HFF-Myc (cell line): ENCODE measurements around the gene CTCFL.

Source experiments
- DNase-seq: peaks from one replicate; pipeline ENCODE4 v3.0.0-alpha.2; 2011; ENCODE audit warnings: low read depth; ENCODE audit errors: extremely low read depth
- H3K4me3 ChIP-seq: replicated peaks from 2 replicates; pipeline ENCODE4 v1.5.1; 2011; ENCODE audit warnings: low read depth, mild to moderate bottlenecking, control low read depth, low read length
- TF ChIP-seq, protein P1 (sequence below): IDR thresholded peaks from 2 replicates; pipeline ENCODE4 v1.5.1; 2012; ENCODE audit warnings: mild to moderate bottlenecking, low read depth, low read length, control low read depth; ENCODE audit errors: missing control alignments

CTCFL gene

DNA sequence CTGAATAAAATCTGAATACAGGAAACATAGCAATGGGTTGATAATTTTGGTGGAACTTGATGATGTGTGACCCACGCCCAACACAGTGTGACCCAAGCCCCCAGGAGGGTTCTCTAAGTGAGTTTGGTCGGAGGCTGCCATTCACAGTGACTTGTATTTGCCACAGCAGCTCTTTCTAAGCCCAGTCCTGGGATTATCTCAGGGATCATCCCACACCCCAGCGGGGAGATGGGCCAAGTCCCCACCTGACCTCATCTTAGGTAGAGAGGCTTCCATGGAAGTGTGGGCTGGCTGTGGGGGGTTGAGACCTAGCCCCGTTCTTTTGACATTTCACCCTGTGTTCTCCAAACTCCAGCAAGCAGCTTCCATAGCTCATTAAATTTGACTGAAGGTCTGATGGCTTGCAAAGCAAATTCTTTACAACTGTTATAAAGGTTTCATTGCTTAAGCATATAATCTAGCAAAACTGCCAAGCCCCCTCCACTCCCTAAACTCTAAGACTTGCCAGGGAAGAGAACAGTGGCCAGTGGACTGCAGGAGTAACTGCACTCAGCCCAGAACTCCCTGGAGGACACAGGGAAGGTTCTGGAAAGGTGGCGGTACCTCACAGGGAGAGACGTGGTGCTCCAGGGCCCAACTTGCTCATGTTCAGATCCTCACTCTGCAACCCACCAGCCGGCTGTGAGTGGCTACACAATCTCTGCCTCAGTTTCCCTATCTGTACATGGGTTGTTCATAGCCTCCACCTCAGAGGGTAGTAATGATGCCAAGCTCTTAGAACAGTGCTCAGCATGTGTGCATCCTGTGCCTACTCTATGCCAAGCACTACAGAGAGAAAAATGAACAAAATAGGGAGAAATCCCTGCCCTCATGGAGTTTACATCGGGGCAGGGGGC, 35.0 kb upstream of the CTCFL start:
- DNase-seq: no peak
- TF ChIP-seq, protein P1, sequence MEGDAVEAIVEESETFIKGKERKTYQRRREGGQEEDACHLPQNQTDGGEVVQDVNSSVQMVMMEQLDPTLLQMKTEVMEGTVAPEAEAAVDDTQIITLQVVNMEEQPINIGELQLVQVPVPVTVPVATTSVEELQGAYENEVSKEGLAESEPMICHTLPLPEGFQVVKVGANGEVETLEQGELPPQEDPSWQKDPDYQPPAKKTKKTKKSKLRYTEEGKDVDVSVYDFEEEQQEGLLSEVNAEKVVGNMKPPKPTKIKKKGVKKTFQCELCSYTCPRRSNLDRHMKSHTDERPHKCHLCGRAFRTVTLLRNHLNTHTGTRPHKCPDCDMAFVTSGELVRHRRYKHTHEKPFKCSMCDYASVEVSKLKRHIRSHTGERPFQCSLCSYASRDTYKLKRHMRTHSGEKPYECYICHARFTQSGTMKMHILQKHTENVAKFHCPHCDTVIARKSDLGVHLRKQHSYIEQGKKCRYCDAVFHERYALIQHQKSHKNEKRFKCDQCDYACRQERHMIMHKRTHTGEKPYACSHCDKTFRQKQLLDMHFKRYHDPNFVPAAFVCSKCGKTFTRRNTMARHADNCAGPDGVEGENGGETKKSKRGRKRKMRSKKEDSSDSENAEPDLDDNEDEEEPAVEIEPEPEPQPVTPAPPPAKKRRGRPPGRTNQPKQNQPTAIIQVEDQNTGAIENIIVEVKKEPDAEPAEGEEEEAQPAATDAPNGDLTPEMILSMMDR: no peak
- no peak overlapping the region for H3K4me3 ChIP-seq

DNA sequence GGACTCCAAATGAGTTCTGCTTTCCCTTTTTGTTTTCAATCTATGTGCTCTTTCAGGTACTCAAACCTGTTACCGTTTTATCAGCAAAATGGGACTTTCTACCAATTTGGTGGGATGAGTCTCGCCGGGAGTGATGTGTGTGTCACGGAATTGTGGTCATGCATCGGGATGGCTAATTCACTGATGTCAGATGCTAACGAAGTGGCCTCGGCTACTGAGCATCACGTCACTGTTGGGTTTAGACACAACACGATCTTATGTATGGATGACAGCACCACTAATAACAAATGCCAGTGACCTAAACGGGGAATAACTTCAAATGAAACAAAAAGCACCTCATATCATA, 34.3 kb upstream of the CTCFL start:
- TF ChIP-seq, protein P1: no peak
- DNase-seq: no peak
- H3K4me3 ChIP-seq: no peak overlapping the region

DNA sequence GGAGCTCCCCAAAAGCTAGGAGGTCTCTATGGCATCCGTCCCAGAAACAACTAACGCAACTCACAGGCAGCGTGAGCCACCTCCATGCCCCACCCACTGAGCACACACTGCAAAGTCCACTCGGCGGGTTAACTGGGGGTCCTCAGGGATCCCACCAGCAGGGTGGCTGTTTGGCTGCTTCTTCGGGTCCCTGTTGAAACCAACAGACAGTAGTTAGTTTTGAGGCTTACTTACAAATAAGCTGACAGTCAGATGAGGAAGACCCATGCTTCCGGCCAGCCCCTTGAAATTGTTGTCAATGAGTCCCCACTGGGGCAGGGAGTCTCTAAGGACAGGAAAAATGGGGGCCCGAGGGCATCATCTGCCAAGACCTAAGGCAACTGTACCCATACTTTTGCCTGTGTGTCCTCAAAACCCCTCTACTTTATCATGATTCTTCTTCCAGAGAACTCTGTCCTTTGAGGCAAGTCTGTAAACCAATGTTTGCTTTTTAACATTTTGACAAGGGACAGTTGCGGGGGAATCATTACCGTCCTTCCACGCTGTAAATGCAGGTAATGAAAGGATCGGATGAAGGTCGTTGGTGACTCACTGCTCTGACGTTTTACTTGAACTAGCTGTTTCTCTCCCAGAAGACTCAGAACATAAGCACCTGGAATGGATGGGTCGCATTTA, 33.8 kb upstream of the CTCFL start:
- no peak overlapping the region for H3K4me3 ChIP-seq
- DNase-seq: no peak
- TF ChIP-seq, protein P1: no peak

DNA sequence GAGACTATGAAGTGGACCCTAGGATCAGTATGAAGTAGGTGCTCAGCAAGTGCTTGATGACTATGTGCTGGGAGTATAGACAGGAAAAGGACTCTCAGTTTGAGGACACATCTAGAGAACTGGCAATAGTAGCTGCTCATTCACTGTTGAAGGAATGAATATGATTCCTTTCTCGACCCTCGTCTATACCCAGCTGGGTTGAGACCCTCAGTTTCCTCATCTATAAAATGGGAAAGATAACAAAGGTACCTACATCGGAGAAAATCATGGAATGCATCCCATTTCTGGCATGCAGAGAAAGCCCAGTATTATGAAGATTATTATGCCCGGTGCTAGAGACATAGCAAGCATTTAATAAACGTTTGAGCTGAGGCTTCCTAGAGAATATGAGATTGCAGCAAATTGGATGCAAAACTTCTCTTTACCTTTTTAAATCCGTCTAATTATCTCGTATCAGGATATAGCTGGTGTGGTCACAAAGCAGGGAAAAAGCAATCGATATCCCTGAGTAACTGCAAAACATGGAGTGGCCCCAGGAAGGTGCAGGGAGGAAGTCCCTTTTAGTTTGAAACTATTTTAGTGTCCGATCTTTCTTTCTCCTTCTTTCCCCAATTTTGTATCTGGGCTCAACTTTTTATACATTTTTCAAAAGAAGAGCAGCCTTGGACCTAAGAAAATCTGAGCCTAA, 33.1 kb upstream of the CTCFL start:
- TF ChIP-seq, protein P1: no peak
- H3K4me3 ChIP-seq: no peak overlapping the region
- DNase-seq: no peak

DNA sequence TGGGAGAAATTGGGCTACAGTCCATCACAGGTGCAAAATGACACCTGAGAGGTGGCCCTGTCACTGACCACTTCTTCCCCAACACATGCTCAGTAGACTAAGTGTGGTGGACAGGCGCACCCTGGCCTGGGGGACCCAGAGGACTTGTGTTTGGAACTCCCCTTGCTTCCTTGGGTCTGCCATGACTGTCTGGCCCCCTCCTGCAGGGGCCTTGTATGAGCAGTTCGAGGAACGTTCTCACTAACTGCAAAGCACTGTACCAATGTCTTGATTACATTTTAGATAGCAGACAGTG, 32.0 kb upstream of the CTCFL start:
- H3K4me3 ChIP-seq: no peak overlapping the region
- TF ChIP-seq, protein P1: no peak
- no peak for DNase-seq

DNA sequence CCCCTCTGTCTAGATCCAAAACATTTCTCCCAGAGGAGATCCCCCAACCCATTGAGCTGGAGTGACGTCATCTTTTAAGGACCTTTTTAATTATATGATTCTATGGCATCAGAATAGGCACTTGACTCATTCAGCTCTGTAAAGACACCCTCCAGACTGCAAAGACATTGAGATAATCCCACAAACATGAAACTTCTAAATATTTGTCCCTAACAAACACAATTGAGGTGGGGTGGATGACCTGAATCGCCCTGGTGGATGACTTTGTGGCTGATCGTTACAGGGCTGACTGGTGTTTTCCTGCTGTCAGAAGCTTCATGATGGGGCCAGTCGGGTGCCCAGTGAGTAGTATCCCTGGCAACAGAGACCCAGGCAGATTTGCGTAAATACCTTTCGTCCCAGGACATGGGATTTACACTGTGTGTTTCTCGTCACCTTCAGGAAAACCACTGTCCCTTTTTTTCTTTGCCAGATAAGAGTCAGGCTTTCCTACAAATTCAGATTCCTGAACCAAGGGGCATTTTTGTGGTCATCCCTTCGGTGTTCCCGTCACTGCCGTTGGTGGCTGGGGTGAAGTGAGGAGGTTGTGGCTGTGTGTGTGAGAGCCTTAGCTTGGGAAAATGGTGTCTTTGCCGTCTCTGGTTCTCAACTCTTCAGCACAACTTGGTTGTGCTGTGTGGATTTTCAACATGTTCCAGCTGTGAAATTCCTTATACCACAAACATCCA, 30.7 kb upstream of the CTCFL start:
- TF ChIP-seq, protein P1: no peak
- H3K4me3 ChIP-seq: no peak overlapping the region
- DNase-seq: no peak
